ENCODE results near the gene GPR42.

GRCh38 chr19:35349614-35350521, 21.0 kb upstream of the GPR42 start:
- TF ChIP-seq CTCF (IDR thresholded peaks at IDR 0.05) (no peak), POLR2AphosphoS5 (IDR thresholded peaks at IDR 0.05) (no peak)

All from suprapubic skin (tissue), 3 donors.